OCI-LY1 (cell line): ENCODE measurements around the gene EXOC7.

ENCODE experiments used
- H2AFZ ChIP-seq: fragments of 200-600 bp; sonication (generic), shearing (Covaris generic); 2 replicates; pipeline ENCODE4 v1.6.0; 2014; ENCODE audit warnings: antibody characterized with exemption, mild to moderate bottlenecking, low read length
- H3F3A ChIP-seq: fragments of 200-600 bp; sonication (generic), shearing (Covaris generic); 2 replicates; pipeline ENCODE4 v1.6.0; 2014; ENCODE audit warnings: mild to moderate bottlenecking, antibody characterized with exemption, low read length, moderate library complexity; ENCODE audit not compliant: insufficient read depth
- H3K27ac ChIP-seq: fragments of 200-600 bp; sonication (generic); 2 replicates; pipeline ENCODE4 v1.5.1; 2014; ENCODE audit warnings: low read length, mixed run types, mild to moderate bottlenecking, low read depth; ENCODE audit not compliant: poor library complexity, severe bottlenecking
- H3K27me3 ChIP-seq: fragments of 200-600 bp; sonication (generic); 2 replicates; pipeline ENCODE4 v1.6.0; 2014; ENCODE audit warnings: antibody characterized with exemption, mild to moderate bottlenecking, low read length, moderate library complexity; ENCODE audit not compliant: insufficient read depth
- H3K36me3 ChIP-seq: fragments of 200-600 bp; sonication (generic); 2 replicates; pipeline ENCODE4 v1.6.1; 2014; ENCODE audit warnings: mild to moderate bottlenecking, antibody characterized with exemption, low read length, moderate library complexity, mixed read lengths; ENCODE audit not compliant: insufficient read depth
- H3K4me1 ChIP-seq: fragments of 200-600 bp; sonication (generic); 2 replicates; pipeline ENCODE4 v1.5.1; 2014; ENCODE audit warnings: mild to moderate bottlenecking, low read length, moderate library complexity; ENCODE audit not compliant: insufficient read depth, severe bottlenecking
- H3K4me2 ChIP-seq: fragments of 200-600 bp; sonication (generic), shearing (Covaris generic); 2 replicates; pipeline ENCODE4 v1.6.1; 2014; ENCODE audit warnings: low read length
- H3K4me3 ChIP-seq: fragments of 200-600 bp; sonication (generic); 2 replicates; pipeline ENCODE4 v1.5.1; 2014; ENCODE audit warnings: low read length, low read depth, mild to moderate bottlenecking, mixed read lengths; ENCODE audit not compliant: poor library complexity, severe bottlenecking
- H3K79me2 ChIP-seq: fragments of 200-600 bp; shearing (Covaris generic); 2 replicates; pipeline ENCODE4 v1.6.1; 2016; ENCODE audit warnings: mixed run types, low read length, mixed read lengths; ENCODE audit not compliant: insufficient read depth
- H3K9ac ChIP-seq: fragments of 200-600 bp; sonication (generic), shearing (Covaris generic); 2 replicates; pipeline ENCODE4 v1.6.1; 2014; ENCODE audit warnings: mild to moderate bottlenecking, low read length, mixed read lengths
- H3K9me2 ChIP-seq: fragments of 200-600 bp; sonication (generic), shearing (Covaris generic); 2 replicates; pipeline ENCODE4 v1.6.1; 2014; ENCODE audit warnings: low read depth, mild to moderate bottlenecking, low read length, mixed read lengths
- H3K9me3 ChIP-seq: fragments of 200-600 bp; shearing (Covaris generic); 2 replicates; pipeline ENCODE4 v1.6.1; 2014; ENCODE audit warnings: low read length, mixed read lengths
- H4K20me1 ChIP-seq: fragments of 200-600 bp; sonication (generic), shearing (Covaris generic); 2 replicates; pipeline ENCODE4 v1.6.0; 2016; ENCODE audit warnings: mild to moderate bottlenecking, low read length; ENCODE audit not compliant: insufficient read depth
- EZH2 ChIP-seq: fragments of 200-600 bp; sonication (generic), shearing (Covaris generic); IDR thresholded peaks from 2 replicates; pipeline ENCODE4 v1.8.0; 2017; ENCODE audit warnings: borderline replicate concordance, mixed run types, mild to moderate bottlenecking, antibody characterized with exemption, low read length, moderate library complexity, mixed read lengths
- TF ChIP-seq, protein P1 (sequence below): fragments of 200-600 bp; sonication (generic), shearing (Covaris generic); IDR thresholded peaks from 2 replicates; pipeline ENCODE4 v1.5.1; 2017; ENCODE audit warnings: mild to moderate bottlenecking, antibody characterized with exemption, low read length, moderate library complexity, mixed read lengths

The EXOC7 gene

DNA sequence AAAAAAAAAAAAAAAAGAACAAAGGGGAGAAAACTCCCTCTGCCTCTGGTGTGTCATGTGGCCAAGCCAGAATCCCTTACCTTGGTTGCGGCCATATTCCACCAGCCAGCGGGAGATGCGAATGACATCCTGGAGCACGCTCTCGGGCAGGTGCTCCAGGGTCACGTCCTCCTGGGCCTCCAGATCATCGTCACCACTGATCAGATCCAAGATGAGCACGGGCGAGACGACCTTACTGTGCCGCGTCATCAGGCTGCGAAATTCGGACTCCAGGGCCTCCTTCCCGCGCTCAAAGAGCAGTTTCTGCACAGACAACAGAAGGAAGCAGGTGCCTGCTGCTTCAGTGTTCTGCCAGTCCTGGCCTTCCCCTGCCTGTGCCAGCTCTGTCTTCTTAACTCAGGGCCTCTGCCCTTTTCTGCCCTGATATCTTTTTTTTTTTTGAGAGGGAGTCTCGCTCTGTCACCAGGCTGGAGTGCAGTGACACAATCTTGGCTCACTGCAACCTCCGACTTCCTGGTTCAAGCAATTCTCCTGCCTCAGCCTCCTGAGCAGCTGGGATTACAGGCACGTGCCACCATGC, 5.8 kb downstream of the EXOC7 start:
- Histone ChIP-seq H3K36me3 (peaks cover 65% of the 10 kb centered on the region), H3K4me1 (peaks cover 2% of the 10 kb centered on the region), H3K27me3 (no peaks in the 10 kb centered on the region), H3K9me3 (no peaks in the 10 kb centered on the region), H2AFZ (no peak overlapping the region), H3K9me2 (no peaks in the 10 kb centered on the region), H3K27ac (no peak overlapping the region), H3F3A (no peaks in the 10 kb centered on the region), H3K79me2 (no peaks in the 10 kb centered on the region), H3K9ac (no peak overlapping the region), H4K20me1 (no peaks in the 10 kb centered on the region), H3K4me2 (no peak overlapping the region), H3K4me3 (no peak overlapping the region)
- TF ChIP-seq EZH2, result no peak
- TF ChIP-seq, protein P1, sequence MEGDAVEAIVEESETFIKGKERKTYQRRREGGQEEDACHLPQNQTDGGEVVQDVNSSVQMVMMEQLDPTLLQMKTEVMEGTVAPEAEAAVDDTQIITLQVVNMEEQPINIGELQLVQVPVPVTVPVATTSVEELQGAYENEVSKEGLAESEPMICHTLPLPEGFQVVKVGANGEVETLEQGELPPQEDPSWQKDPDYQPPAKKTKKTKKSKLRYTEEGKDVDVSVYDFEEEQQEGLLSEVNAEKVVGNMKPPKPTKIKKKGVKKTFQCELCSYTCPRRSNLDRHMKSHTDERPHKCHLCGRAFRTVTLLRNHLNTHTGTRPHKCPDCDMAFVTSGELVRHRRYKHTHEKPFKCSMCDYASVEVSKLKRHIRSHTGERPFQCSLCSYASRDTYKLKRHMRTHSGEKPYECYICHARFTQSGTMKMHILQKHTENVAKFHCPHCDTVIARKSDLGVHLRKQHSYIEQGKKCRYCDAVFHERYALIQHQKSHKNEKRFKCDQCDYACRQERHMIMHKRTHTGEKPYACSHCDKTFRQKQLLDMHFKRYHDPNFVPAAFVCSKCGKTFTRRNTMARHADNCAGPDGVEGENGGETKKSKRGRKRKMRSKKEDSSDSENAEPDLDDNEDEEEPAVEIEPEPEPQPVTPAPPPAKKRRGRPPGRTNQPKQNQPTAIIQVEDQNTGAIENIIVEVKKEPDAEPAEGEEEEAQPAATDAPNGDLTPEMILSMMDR, result no peak

DNA sequence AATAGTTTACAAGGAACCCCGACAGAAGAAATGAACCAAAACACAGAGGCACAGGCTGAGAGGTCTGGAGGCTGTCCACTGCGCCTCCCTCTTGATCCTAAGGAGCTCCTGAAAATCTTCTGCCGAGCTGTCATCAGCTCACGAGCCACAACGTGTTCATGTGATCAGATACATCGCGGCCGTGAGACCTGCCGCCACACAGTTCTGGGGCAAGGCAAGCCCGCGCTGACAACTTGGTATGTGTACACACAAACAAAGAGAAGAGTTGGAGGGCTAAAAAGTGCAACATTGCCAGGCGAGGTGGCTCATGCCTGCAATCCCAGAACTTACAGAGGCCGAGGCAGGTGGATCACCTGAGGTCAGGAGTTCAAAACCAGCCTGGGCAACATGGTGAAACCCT, 7.6 kb downstream of the EXOC7 start:
- TF ChIP-seq EZH2, result no peak
- TF ChIP-seq, protein P1, result no peak
- Histone ChIP-seq H3K79me2 (no peaks in the 10 kb centered on the region), H3K9ac (no peak overlapping the region), H4K20me1 (no peaks in the 10 kb centered on the region), H3K4me3 (no peak overlapping the region), H3K4me1 (no peaks in the 10 kb centered on the region), H3K27ac (no peak overlapping the region), H3K4me2 (no peak overlapping the region), H3K9me2 (no peaks in the 10 kb centered on the region), H3K36me3 (peaks cover 60% of the 10 kb centered on the region), H3K27me3 (no peaks in the 10 kb centered on the region), H3F3A (no peaks in the 10 kb centered on the region), H2AFZ (no peak overlapping the region), H3K9me3 (no peaks in the 10 kb centered on the region)

DNA sequence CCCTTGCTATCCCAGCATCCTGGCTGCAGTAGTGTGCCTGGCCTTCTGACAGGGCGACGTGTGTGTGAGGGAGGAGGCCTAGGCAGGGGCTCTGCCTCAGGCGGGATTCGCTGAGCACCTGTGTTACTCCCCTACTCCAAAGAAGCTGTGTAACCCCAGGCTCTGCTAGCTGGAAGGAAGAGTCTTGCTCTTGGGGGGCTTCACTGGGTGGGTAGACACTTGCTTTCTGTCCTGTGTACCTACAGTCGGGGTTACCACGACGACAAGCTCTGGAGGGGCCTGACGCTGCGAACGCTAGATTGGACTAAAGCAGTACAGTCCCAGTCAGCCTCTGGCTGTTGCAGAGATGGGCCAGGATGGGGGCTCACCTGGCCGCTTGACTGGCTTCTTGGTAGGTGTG, 9.5 kb downstream of the EXOC7 start:
- Histone ChIP-seq H3K9ac (no peak overlapping the region), H3K4me2 (no peak overlapping the region), H4K20me1 (no peaks in the 10 kb centered on the region), H3K27me3 (no peaks in the 10 kb centered on the region), H2AFZ (no peak overlapping the region), H3K27ac (no peak overlapping the region), H3K9me2 (no peaks in the 10 kb centered on the region), H3F3A (no peaks in the 10 kb centered on the region), H3K4me1 (no peaks in the 10 kb centered on the region), H3K9me3 (no peaks in the 10 kb centered on the region), H3K79me2 (no peaks in the 10 kb centered on the region), H3K36me3 (peaks cover 62% of the 10 kb centered on the region), H3K4me3 (no peak overlapping the region)
- TF ChIP-seq, protein P1, result no peak
- TF ChIP-seq EZH2, result no peak
